SK-N-SH treated with all-trans-retinoic acid at 6 μM for 48 hours (cell line): Measurements from ENCODE around the gene DEPDC5.

Source experiments
- ATAC-seq: fragments of 200-7000 bp; cut with Tn5 transposase; 3 replicates; pipeline ENCODE4 v1.9.1; 2020; ENCODE audit warnings: mild to moderate bottlenecking, moderate library complexity
- ARNTL ChIP-seq: fragments of 450-650 bp; formaldehyde crosslinking; IDR thresholded peaks from 2 replicates; pipeline ENCODE4 v1.5.0; 2020; ENCODE audit warnings: low read depth, mild to moderate bottlenecking, moderate library complexity, borderline replicate concordance
- BACH2 ChIP-seq: fragments of 250-450 bp; sonication (Bioruptor Pico); IDR thresholded peaks from 2 replicates; pipeline ENCODE4 v1.9.0; 2021; ENCODE audit warnings: mild to moderate bottlenecking, borderline replicate concordance
- CSDC2 ChIP-seq: fragments of 250-450 bp; sonication (Bioruptor Pico); IDR thresholded peaks from 2 replicates; pipeline ENCODE4 v1.5.0; 2020; ENCODE audit warnings: mild to moderate bottlenecking, moderate library complexity
- ESRRG ChIP-seq: fragments of 250-450 bp; sonication (Bioruptor Pico); IDR thresholded peaks from 2 replicates; pipeline ENCODE4 v1.6.1; 2021; ENCODE audit warnings: mild to moderate bottlenecking
- GLIS3 ChIP-seq: fragments of 250-450 bp; sonication (Bioruptor Pico); IDR thresholded peaks from 2 replicates; pipeline ENCODE4 v1.5.0; 2020; ENCODE audit warnings: mild to moderate bottlenecking, moderate library complexity
- ISL1 ChIP-seq: fragments of 250-450 bp; sonication (Bioruptor Pico); IDR thresholded peaks from 2 replicates; pipeline ENCODE4 v2.1.2; 2022; ENCODE audit warnings: mild to moderate bottlenecking, moderate library complexity
- OSR1 ChIP-seq: fragments of 250-450 bp; sonication (Bioruptor Pico); IDR thresholded peaks from 2 replicates; pipeline ENCODE4 v1.8.0; 2022; ENCODE audit warnings: moderate library complexity, mild to moderate bottlenecking, inconsistent platforms
- PPARA ChIP-seq: fragments of 250-450 bp; sonication (Bioruptor Pico); IDR thresholded peaks from 2 replicates; pipeline ENCODE4 v1.5.0; 2020; ENCODE audit warnings: mild to moderate bottlenecking, borderline replicate concordance
- RARB ChIP-seq: fragments of 250-450 bp; sonication (Bioruptor Pico); IDR thresholded peaks from 2 replicates; pipeline ENCODE4 v1.8.0; 2021; ENCODE audit warnings: mild to moderate bottlenecking, moderate library complexity
- SNAI2 ChIP-seq: fragments of 250-450 bp; sonication (Bioruptor Pico); IDR thresholded peaks from 2 replicates; pipeline ENCODE4 v1.5.0; 2020; ENCODE audit warnings: mild to moderate bottlenecking, moderate library complexity
- TCF4 ChIP-seq: fragments of 250-450 bp; sonication (Bioruptor Pico); IDR thresholded peaks from 2 replicates; pipeline ENCODE4 v1.8.0; 2021; ENCODE audit warnings: mild to moderate bottlenecking, moderate library complexity, borderline replicate concordance
- TOX ChIP-seq: fragments of 250-450 bp; sonication (Bioruptor Pico); IDR thresholded peaks from 2 replicates; pipeline ENCODE4 v1.8.0; 2021; ENCODE audit warnings: mild to moderate bottlenecking, moderate library complexity, borderline replicate concordance
- ZC3H10 ChIP-seq: fragments of 250-450 bp; sonication (Bioruptor Pico); IDR thresholded peaks from 2 replicates; pipeline ENCODE4 v1.5.1; 2021; ENCODE audit warnings: mild to moderate bottlenecking, moderate library complexity
- ZFP3 ChIP-seq: fragments of 250-450 bp; sonication (Bioruptor Pico); IDR thresholded peaks from 2 replicates; pipeline ENCODE4 v1.5.0; 2020; ENCODE audit warnings: mild to moderate bottlenecking, moderate library complexity
- ZFP30 ChIP-seq: fragments of 450-650 bp; formaldehyde crosslinking; IDR thresholded peaks from 2 replicates; pipeline ENCODE4 v1.5.0; 2022; ENCODE audit warnings: mild to moderate bottlenecking, moderate library complexity
- ZNF565 ChIP-seq: fragments of 450-650 bp; formaldehyde crosslinking; conservative IDR thresholded peaks from 2 replicates; pipeline ENCODE4 v1.5.0; 2020; ENCODE audit warnings: low read depth, mild to moderate bottlenecking, moderate library complexity
- ZNF70 ChIP-seq: fragments of 450-650 bp; formaldehyde crosslinking; IDR thresholded peaks from 2 replicates; pipeline ENCODE4 v1.5.0; 2020; ENCODE audit warnings: mild to moderate bottlenecking, moderate library complexity
- TF ChIP-seq, protein P1 (sequence below): fragments of 250-450 bp; sonication (Bioruptor Pico); IDR thresholded peaks from 2 replicates; pipeline ENCODE4 v1.5.1; 2020; ENCODE audit warnings: low read depth, mild to moderate bottlenecking, moderate library complexity
- TF ChIP-seq, protein P2 (sequence below): fragments of 250-450 bp; sonication (Bioruptor Pico); IDR thresholded peaks from 2 replicates; pipeline ENCODE4 v1.8.0; 2020; ENCODE audit warnings: mild to moderate bottlenecking, moderate library complexity, borderline replicate concordance
- TF ChIP-seq, protein P3 (sequence below): fragments of 250-450 bp; sonication (Bioruptor Pico); IDR thresholded peaks from 2 replicates; pipeline ENCODE4 v1.5.1; 2021; ENCODE audit warnings: mild to moderate bottlenecking, moderate library complexity
- TF ChIP-seq, protein P4 (sequence below): fragments of 250-450 bp; sonication (Bioruptor Pico); IDR thresholded peaks from 2 replicates; pipeline ENCODE4 v1.8.0; 2021; ENCODE audit warnings: low read depth, mild to moderate bottlenecking, moderate library complexity, borderline replicate concordance
- TF ChIP-seq, protein P5 (sequence below): fragments of 250-450 bp; sonication (Bioruptor Pico); IDR thresholded peaks from 2 replicates; pipeline ENCODE4 v1.5.0; 2020; ENCODE audit warnings: mild to moderate bottlenecking, moderate library complexity

The DEPDC5 gene

DNA sequence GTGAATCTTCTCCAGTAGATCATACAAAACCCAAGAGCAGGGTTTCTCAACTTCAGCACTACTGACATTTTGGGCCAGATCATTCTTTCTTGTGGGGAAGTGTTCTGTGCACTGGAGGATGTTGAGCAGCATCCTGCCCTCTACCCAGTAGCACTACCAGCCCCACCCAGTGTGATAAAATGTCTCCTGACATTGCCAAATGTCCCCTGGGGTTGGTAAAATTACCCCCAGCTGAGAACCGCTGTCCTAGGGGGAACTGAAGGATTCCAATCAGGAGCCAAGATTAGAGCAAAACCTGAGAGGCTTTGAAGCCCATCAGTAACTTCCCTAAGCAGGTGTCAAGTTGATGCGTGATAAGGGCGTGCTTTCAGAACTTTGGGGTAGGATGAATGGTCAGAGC is 129.2 kb downstream of the DEPDC5 start:
- no peak for ATAC-seq
- TF ChIP-seq OSR1 (CRISPR knock-in tag) (no peak), RARB (CRISPR knock-in tag) (no peak), TOX (CRISPR knock-in tag) (no peak), ARNTL (CRISPR knock-in tag) (no peak), ESRRG (CRISPR knock-in tag) (no peak), GLIS3 (no peak), CSDC2 (no peak), ZC3H10 (CRISPR knock-in tag) (no peak), ZNF70 (CRISPR knock-in tag) (no peak), TCF4 (CRISPR knock-in tag) (no peak), PPARA (no peak), ZFP3 (CRISPR knock-in tag) (no peak), ISL1 (CRISPR knock-in tag) (no peak), SNAI2 (no peak), ZFP30 (CRISPR knock-in tag) (no peak)
- TF ChIP-seq, protein P1, sequence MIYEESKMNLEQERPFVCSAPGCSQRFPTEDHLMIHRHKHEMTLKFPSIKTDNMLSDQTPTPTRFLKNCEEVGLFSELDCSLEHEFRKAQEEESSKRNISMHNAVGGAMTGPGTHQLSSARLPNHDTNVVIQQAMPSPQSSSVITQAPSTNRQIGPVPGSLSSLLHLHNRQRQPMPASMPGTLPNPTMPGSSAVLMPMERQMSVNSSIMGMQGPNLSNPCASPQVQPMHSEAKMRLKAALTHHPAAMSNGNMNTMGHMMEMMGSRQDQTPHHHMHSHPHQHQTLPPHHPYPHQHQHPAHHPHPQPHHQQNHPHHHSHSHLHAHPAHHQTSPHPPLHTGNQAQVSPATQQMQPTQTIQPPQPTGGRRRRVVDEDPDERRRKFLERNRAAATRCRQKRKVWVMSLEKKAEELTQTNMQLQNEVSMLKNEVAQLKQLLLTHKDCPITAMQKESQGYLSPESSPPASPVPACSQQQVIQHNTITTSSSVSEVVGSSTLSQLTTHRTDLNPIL (CRISPR knock-in tag) = no peak
- TF ChIP-seq, protein P2, sequence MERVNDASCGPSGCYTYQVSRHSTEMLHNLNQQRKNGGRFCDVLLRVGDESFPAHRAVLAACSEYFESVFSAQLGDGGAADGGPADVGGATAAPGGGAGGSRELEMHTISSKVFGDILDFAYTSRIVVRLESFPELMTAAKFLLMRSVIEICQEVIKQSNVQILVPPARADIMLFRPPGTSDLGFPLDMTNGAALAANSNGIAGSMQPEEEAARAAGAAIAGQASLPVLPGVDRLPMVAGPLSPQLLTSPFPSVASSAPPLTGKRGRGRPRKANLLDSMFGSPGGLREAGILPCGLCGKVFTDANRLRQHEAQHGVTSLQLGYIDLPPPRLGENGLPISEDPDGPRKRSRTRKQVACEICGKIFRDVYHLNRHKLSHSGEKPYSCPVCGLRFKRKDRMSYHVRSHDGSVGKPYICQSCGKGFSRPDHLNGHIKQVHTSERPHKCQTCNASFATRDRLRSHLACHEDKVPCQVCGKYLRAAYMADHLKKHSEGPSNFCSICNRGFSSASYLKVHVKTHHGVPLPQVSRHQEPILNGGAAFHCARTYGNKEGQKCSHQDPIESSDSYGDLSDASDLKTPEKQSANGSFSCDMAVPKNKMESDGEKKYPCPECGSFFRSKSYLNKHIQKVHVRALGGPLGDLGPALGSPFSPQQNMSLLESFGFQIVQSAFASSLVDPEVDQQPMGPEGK (CRISPR knock-in tag) = no peak
- TF ChIP-seq, protein P3, sequence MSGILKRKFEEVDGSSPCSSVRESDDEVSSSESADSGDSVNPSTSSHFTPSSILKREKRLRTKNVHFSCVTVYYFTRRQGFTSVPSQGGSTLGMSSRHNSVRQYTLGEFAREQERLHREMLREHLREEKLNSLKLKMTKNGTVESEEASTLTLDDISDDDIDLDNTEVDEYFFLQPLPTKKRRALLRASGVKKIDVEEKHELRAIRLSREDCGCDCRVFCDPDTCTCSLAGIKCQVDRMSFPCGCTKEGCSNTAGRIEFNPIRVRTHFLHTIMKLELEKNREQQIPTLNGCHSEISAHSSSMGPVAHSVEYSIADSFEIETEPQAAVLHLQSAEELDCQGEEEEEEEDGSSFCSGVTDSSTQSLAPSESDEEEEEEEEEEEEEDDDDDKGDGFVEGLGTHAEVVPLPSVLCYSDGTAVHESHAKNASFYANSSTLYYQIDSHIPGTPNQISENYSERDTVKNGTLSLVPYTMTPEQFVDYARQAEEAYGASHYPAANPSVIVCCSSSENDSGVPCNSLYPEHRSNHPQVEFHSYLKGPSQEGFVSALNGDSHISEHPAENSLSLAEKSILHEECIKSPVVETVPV (CRISPR knock-in tag) = no peak
- TF ChIP-seq, protein P4, sequence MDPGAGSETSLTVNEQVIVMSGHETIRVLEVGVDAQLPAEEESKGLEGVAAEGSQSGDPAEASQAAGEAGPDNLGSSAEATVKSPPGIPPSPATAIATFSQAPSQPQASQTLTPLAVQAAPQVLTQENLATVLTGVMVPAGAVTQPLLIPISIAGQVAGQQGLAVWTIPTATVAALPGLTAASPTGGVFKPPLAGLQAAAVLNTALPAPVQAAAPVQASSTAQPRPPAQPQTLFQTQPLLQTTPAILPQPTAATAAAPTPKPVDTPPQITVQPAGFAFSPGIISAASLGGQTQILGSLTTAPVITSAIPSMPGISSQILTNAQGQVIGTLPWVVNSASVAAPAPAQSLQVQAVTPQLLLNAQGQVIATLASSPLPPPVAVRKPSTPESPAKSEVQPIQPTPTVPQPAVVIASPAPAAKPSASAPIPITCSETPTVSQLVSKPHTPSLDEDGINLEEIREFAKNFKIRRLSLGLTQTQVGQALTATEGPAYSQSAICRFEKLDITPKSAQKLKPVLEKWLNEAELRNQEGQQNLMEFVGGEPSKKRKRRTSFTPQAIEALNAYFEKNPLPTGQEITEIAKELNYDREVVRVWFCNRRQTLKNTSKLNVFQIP (CRISPR knock-in tag) = no peak
- TF ChIP-seq, protein P5, sequence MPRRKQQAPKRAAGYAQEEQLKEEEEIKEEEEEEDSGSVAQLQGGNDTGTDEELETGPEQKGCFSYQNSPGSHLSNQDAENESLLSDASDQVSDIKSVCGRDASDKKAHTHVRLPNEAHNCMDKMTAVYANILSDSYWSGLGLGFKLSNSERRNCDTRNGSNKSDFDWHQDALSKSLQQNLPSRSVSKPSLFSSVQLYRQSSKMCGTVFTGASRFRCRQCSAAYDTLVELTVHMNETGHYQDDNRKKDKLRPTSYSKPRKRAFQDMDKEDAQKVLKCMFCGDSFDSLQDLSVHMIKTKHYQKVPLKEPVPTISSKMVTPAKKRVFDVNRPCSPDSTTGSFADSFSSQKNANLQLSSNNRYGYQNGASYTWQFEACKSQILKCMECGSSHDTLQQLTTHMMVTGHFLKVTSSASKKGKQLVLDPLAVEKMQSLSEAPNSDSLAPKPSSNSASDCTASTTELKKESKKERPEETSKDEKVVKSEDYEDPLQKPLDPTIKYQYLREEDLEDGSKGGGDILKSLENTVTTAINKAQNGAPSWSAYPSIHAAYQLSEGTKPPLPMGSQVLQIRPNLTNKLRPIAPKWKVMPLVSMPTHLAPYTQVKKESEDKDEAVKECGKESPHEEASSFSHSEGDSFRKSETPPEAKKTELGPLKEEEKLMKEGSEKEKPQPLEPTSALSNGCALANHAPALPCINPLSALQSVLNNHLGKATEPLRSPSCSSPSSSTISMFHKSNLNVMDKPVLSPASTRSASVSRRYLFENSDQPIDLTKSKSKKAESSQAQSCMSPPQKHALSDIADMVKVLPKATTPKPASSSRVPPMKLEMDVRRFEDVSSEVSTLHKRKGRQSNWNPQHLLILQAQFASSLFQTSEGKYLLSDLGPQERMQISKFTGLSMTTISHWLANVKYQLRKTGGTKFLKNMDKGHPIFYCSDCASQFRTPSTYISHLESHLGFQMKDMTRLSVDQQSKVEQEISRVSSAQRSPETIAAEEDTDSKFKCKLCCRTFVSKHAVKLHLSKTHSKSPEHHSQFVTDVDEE (CRISPR knock-in tag) = no peak

DNA sequence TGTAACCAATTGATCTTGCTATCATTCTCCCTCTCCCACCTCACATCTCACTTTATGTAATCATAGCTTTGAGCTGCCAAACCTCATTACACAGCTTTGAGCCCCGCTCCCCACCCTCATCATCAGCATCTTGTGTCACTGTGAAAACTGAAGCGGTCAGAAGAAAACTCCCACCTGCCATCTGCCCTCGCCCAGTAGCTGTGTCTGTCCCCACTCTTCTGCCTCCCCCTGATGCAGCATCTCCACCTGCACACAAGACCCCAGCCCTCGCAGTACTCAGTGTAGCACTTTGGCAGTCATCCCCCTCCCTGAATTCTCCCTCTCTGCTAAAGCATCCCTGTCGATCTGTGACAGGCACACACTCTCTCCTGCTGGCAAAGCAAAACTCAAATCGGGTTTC is 130.2 kb downstream of the DEPDC5 start:
- ATAC-seq = no peak
- TF ChIP-seq ZC3H10 (CRISPR knock-in tag) = no peak
- TF ChIP-seq ARNTL (CRISPR knock-in tag) = no peak
- TF ChIP-seq, protein P2 (CRISPR knock-in tag) = no peak
- TF ChIP-seq, protein P4 (CRISPR knock-in tag) = no peak
- no peak for TF ChIP-seq ESRRG (CRISPR knock-in tag)
- TF ChIP-seq, protein P3 (CRISPR knock-in tag) = no peak
- TF ChIP-seq, protein P5 (CRISPR knock-in tag) = no peak
- TF ChIP-seq SNAI2 = no peak
- TF ChIP-seq ZNF70 (CRISPR knock-in tag) = no peak
- no peak for TF ChIP-seq RARB (CRISPR knock-in tag)
- TF ChIP-seq BACH2 (CRISPR knock-in tag) = no peak
- no peak for TF ChIP-seq ZNF565 (CRISPR knock-in tag)
- TF ChIP-seq TOX (CRISPR knock-in tag) = no peak
